Chondrocyte (in vitro differentiated cells): Measurements from ENCODE around the gene PLEKHA4. TPM values are rescaled to one million over a fixed set of nuclear protein-coding genes. Genes with fewer than 3 reads are reported as not detected.

Experiments used
- DNase-seq: peaks from one replicate; pipeline ENCODE4 v3.0.0; 2021; ENCODE audit warnings: mixed read lengths, low spot score
- H3K27ac Mint-ChIP-seq: one replicate; pipeline ENCODE4 v1.8.0; 2021; ENCODE audit warnings: mild to moderate bottlenecking, moderate library complexity, mixed read lengths; ENCODE audit not compliant: unreplicated experiment
- H3K27me3 Mint-ChIP-seq: 2 replicates; pipeline ENCODE4 v1.8.0; 2021; ENCODE audit warnings: low read depth, mixed read lengths
- H3K36me3 Mint-ChIP-seq: 2 replicates; pipeline ENCODE4 v1.8.0; 2021; ENCODE audit warnings: low read depth, mixed read lengths
- H3K4me1 Mint-ChIP-seq: 2 replicates; pipeline ENCODE4 v1.8.0; 2021; ENCODE audit warnings: low read depth, mild to moderate bottlenecking, mixed read lengths
- H3K4me3 Mint-ChIP-seq: one replicate; pipeline ENCODE4 v1.8.0; 2021; ENCODE audit warnings: mild to moderate bottlenecking, moderate library complexity, mixed read lengths; ENCODE audit not compliant: unreplicated experiment
- H3K9me3 Mint-ChIP-seq: 2 replicates; pipeline ENCODE4 v1.8.0; 2021; ENCODE audit warnings: low read depth, mixed read lengths
- CTCF ChIP-seq: fragments of 200-600 bp; sonication (generic); IDR thresholded peaks from 2 replicates; pipeline ENCODE4 v1.5.0; 2021; ENCODE audit warnings: antibody characterized with exemption, mild to moderate bottlenecking, moderate library complexity
- total RNA-seq: library from RNA; stranded (reverse); gene quantifications from 3 replicates; pipeline ENCODE4 v1.2.1, GENCODE V29; 2021

PLEKHA4 gene
- total RNA-seq, 1 donor from 2014 or later: 16.8 TPM

GRCh38 chr19:48870048-48870447 is 1.6 kb upstream of the PLEKHA4 start:
- Mint-ChIP-seq H3K36me3 (peaks cover 24% of the 10 kb centered on the region), H3K4me3 (no peak overlapping the region), H3K4me1 (peaks cover 44% of the 10 kb centered on the region), H3K27ac (peak overlapping the region; percentile 17), H3K9me3 (no peaks in the 10 kb centered on the region), H3K27me3 (no peaks in the 10 kb centered on the region)
- TF ChIP-seq CTCF: no peak
- no peak for DNase-seq

- H3K4me1 Mint-ChIP-seq: peaks cover 27% of the 10 kb centered on the region
- H3K9me3 Mint-ChIP-seq: no peaks in the 10 kb centered on the region
- TF ChIP-seq CTCF: no peak
- no peak for DNase-seq
- H3K27me3 Mint-ChIP-seq: no peaks in the 10 kb centered on the region
- peaks cover 8% of the 10 kb centered on the region for H3K36me3 Mint-ChIP-seq
- peak overlapping the region; percentile 78 for H3K4me3 Mint-ChIP-seq
- H3K27ac Mint-ChIP-seq: peak overlapping the region; percentile 94
Observed at GRCh38 chr19:48867746-48868113, 687 bp downstream of the PLEKHA4 start.

- H3K27ac Mint-ChIP-seq: peak overlapping the region; percentile 66
- H3K27me3 Mint-ChIP-seq: no peaks in the 10 kb centered on the region
- H3K4me1 Mint-ChIP-seq: peaks cover 27% of the 10 kb centered on the region
- H3K4me3 Mint-ChIP-seq: peak overlapping the region; percentile 78
- TF ChIP-seq CTCF: no peak
- no peaks in the 10 kb centered on the region for H3K9me3 Mint-ChIP-seq
- peaks cover 8% of the 10 kb centered on the region for H3K36me3 Mint-ChIP-seq
- no peak for DNase-seq
Observed at GRCh38 chr19:48867123-48867745, 1.2 kb downstream of the PLEKHA4 start.

GRCh38 chr19:48866692-48867091 is 1.7 kb downstream of the PLEKHA4 start:
- Mint-ChIP-seq H3K4me3 (peak overlapping the region; percentile 78), H3K4me1 (peaks cover 24% of the 10 kb centered on the region), H3K9me3 (no peaks in the 10 kb centered on the region), H3K36me3 (peaks cover 8% of the 10 kb centered on the region), H3K27ac (peak overlapping the region; percentile 66), H3K27me3 (no peaks in the 10 kb centered on the region)
- no peak for TF ChIP-seq CTCF
- DNase-seq: no peak

- Mint-ChIP-seq H3K4me1 (peaks cover 12% of the 10 kb centered on the region), H3K4me3 (no peak overlapping the region), H3K27me3 (no peaks in the 10 kb centered on the region), H3K36me3 (peaks cover 15% of the 10 kb centered on the region), H3K27ac (no peak overlapping the region), H3K9me3 (no peaks in the 10 kb centered on the region)
- DNase-seq: no peak
- no peak for TF ChIP-seq CTCF
Observed at GRCh38 chr19:48862827-48863226, 5.6 kb downstream of the PLEKHA4 start.
